GM12878 (cell line): Measurements from ENCODE around the gene LDB3. TPM values are rescaled to one million over a fixed set of nuclear protein-coding genes. Genes with fewer than 3 reads are reported as not detected.

Experiments used
- ATAC-seq: fragments of 200-7000 bp; cut with Tn5 transposase; 3 replicates; pipeline ENCODE4 v1.9.1; 2020; ENCODE audit warnings: mild to moderate bottlenecking, moderate library complexity
- BruUV-seq: library from RNA; stranded (reverse); fragments of 400-500 nt; replicated peaks from 2 replicates; lab custom pipeline; 2021; lab: Mats Ljungman, UMichigan
- CTCF ChIA-PET: fragments of 300-600 bp; sonication (Branson Sonifier 250); formaldehyde crosslinking; extraction: SDS; loops from one replicate; lab custom pipeline; 2021; ENCODE audit warnings: inconsistent platforms; lab: Yijun Ruan, JAX
- POLR2A ChIA-PET: fragments of 350-600 bp; formaldehyde crosslinking; extraction: SDS; loops from one replicate; lab custom pipeline; 2021; ENCODE audit warnings: inconsistent platforms; lab: Charles Lee
- RAD21 ChIA-PET: fragments of 300-600 bp; sonication (Branson Sonifier 250); formaldehyde crosslinking; loops from one replicate; lab custom pipeline; 2023; ENCODE audit warnings: antibody characterized with exemption; ENCODE audit not compliant: unreplicated experiment; lab: Charles Lee
- SMC1A ChIA-PET: fragments of 300-600 bp; sonication (Branson Sonifier 250); formaldehyde crosslinking; loops from one replicate; lab custom pipeline; 2023; ENCODE audit not compliant: unreplicated experiment, uncharacterized antibody; lab: Charles Lee
- DNase-seq: peaks from one replicate; pipeline ENCODE4 v3.0.0-alpha.2; 2011; ENCODE audit warnings: low read depth, low spot score
- FAIRE-seq: peaks from 3 replicates; lab custom pipeline; 2011; peaks lifted over from hg19 to GRCh38; lab: Jason Lieb, UNC
- H2AFZ ChIP-seq: 2 replicates; pipeline ENCODE4 v1.6.0; 2011; ENCODE audit warnings: low read depth, low read length, control low read depth; ENCODE audit not compliant: control insufficient read depth
- H3K27ac ChIP-seq: 2 replicates; pipeline ENCODE4 v1.5.1; 2011; ENCODE audit warnings: control low read depth; ENCODE audit not compliant: control insufficient read depth, insufficient read depth
- H3K27me3 ChIP-seq, 2 experiments: replicated peaks in 1 of 2; 2 replicates each; pipeline versions ENCODE4 v1.6.0 to v1.6.1; 2011; ENCODE audit warnings: low read length in 1 of 2; ENCODE audit not compliant: control insufficient read depth in 2 of 2, insufficient read depth in 2 of 2
- H3K36me3 ChIP-seq, 2 experiments: 2 replicates each; pipeline ENCODE4 v1.5.1; 2011; ENCODE audit warnings: low read length in 1 of 2; ENCODE audit not compliant: control insufficient read depth in 2 of 2, insufficient read depth in 2 of 2
- H3K4me1 ChIP-seq: 2 replicates; pipeline ENCODE4 v1.6.1; 2011; ENCODE audit warnings: mild to moderate bottlenecking, low read length, moderate library complexity, mixed read lengths; ENCODE audit not compliant: control insufficient read depth, insufficient read depth
- H3K4me2 ChIP-seq: 2 replicates; pipeline ENCODE4 v1.6.0; 2011; ENCODE audit warnings: control low read depth; ENCODE audit not compliant: control insufficient read depth, insufficient read depth
- H3K4me3 ChIP-seq: fragments of 200-600 bp; sonication (generic); 2 replicates; pipeline ENCODE4 v1.5.1; 2016
- H3K79me2 ChIP-seq: 2 replicates; pipeline ENCODE4 v1.6.0; 2011; ENCODE audit warnings: low read length; ENCODE audit not compliant: control insufficient read depth, insufficient read depth
- H3K9ac ChIP-seq: 2 replicates; pipeline ENCODE4 v1.8.0; 2011; ENCODE audit warnings: low read length, control low read depth, mixed read lengths; ENCODE audit not compliant: control insufficient read depth, insufficient read depth
- H3K9me3 ChIP-seq: replicated peaks from 3 replicates; pipeline ENCODE4 v1.5.1; 2011; ENCODE audit warnings: mild to moderate bottlenecking, low read length; ENCODE audit not compliant: control insufficient read depth, insufficient read depth
- H4K20me1 ChIP-seq: 2 replicates; pipeline ENCODE4 v1.6.0; 2011; ENCODE audit not compliant: control insufficient read depth, insufficient read depth
- FOXM1 ChIP-seq: IDR thresholded peaks from 2 replicates; pipeline ENCODE4 v1.6.1; 2012; ENCODE audit warnings: low read depth, mild to moderate bottlenecking, inconsistent platforms, low read length, moderate library complexity
- GABPA ChIP-seq: IDR thresholded peaks from 2 replicates; pipeline ENCODE4 v1.6.1; 2014; ENCODE audit warnings: antibody characterized with exemption, low read depth, mild to moderate bottlenecking, inconsistent platforms
- HDAC6 ChIP-seq: fragments of 200-600 bp; sonication (generic); IDR thresholded peaks from one replicate; pipeline ENCODE4 v1.8.0; 2017; ENCODE audit warnings: antibody characterized with exemption; ENCODE audit not compliant: unreplicated experiment
- MEF2B ChIP-seq: fragments of 450-650 bp; IDR thresholded peaks from 2 replicates; pipeline ENCODE4 v1.6.1; 2018; ENCODE audit warnings: mild to moderate bottlenecking, moderate library complexity; ENCODE audit not compliant: partially characterized antibody, poor library complexity, severe bottlenecking
- PAX8 ChIP-seq: fragments of 450-650 bp; IDR thresholded peaks from 2 replicates; pipeline ENCODE4 v1.6.1; 2017; ENCODE audit warnings: mild to moderate bottlenecking, moderate library complexity
- RB1 ChIP-seq: fragments of 450-650 bp; formaldehyde crosslinking; IDR thresholded peaks from 2 replicates; pipeline ENCODE4 v1.6.1; 2017; ENCODE audit warnings: mild to moderate bottlenecking, borderline replicate concordance
- RFX5 ChIP-seq: IDR thresholded peaks from 2 replicates; pipeline ENCODE4 v1.6.1; 2011; ENCODE audit warnings: low read depth, low read length, improper control_type of control experiment
- SMC3 ChIP-seq: IDR thresholded peaks from 2 replicates; pipeline ENCODE4 v1.6.1; 2011; ENCODE audit warnings: low read length, improper control_type of control experiment, borderline replicate concordance
- WGBS: methylation state at CpG from one replicate; pipeline ENCODE4 v1.1.6; 2016; ENCODE audit warnings: low lambda C conversion rate; ENCODE audit not compliant: insufficient replicate concordance, insufficient coverage; ENCODE audit errors: missing lambda C conversion rate; 5-methylcytosine and 5-hydroxymethylcytosine counted together
- in situ Hi-C: fragments of 300-500 bp; cut with MboI; formaldehyde crosslinking; loops from 9 replicates; pipeline ENCODE4 v1.14.3; 2018; ENCODE audit warnings: mixed read lengths
- intact Hi-C: fragments of 100-400 bp; cut with micrococcal nuclease; formaldehyde crosslinking; loops from one replicate; pipeline ENCODE4 v1.14.2; 2022; ENCODE audit not compliant: unreplicated experiment
- polyA plus RNA-seq, 11 experiments: library from polyadenylated mRNA; depleted of rRNA in 4 of 11; unstranded in 6 of 11; stranded (reverse) in 5 of 11; fragments of >200 nt; fragmentation: Nextera tagmentation in 4 of 11; fragmentation: Illumina TruSeq in 1 of 11; extraction: Ambion mirVana in 4 of 11; extraction: Trizol in 1 of 11; gene quantifications; 1 replicate in 1 of 11; 2 replicates in 10 of 11; pipeline versions ENCODE4 v1.2.1 to v1.2.3, GENCODE V29; 2011 to 2016; ENCODE audit warnings: inconsistent platforms in 2 of 11, missing spikeins in 2 of 11, low read depth in 1 of 11
- total RNA-seq, 4 experiments: library from RNA; depleted of rRNA in 3 of 4; stranded (reverse); fragments of >200 nt in 3 of 4; fragmentation: Illumina TruSeq in 1 of 4; extraction: Trizol in 1 of 4; gene quantifications; 2 replicates each; pipeline versions ENCODE4 v1.2.1 to v1.2.3, GENCODE V29; 2013 to 2021
- TF ChIP-seq, protein P1 (sequence below): fragments of 450-650 bp; formaldehyde crosslinking; IDR thresholded peaks from 2 replicates; pipeline ENCODE4 v1.4.0; 2022; ENCODE audit warnings: mild to moderate bottlenecking, moderate library complexity
- TF ChIP-seq, protein P2 (sequence below): IDR thresholded peaks from 2 replicates; pipeline ENCODE4 v1.6.1; 2011; ENCODE audit warnings: mild to moderate bottlenecking, low read depth, low read length, moderate library complexity; ENCODE audit not compliant: insufficient replicate concordance
- TF ChIP-seq, protein P3 (sequence below): fragments of 150-350 bp; IDR thresholded peaks from 2 replicates; pipeline ENCODE4 v1.6.1; 2016; ENCODE audit warnings: low read depth, low read length

LDB3 gene
- total and polyA plus RNA-seq, 10 of the 15 experiments (the other 5 are each of a cell fraction or from before 2014, with no cell fraction given), result 0.02 to 0.07 (median 0.04) TPM; not detected in 1

DNA sequence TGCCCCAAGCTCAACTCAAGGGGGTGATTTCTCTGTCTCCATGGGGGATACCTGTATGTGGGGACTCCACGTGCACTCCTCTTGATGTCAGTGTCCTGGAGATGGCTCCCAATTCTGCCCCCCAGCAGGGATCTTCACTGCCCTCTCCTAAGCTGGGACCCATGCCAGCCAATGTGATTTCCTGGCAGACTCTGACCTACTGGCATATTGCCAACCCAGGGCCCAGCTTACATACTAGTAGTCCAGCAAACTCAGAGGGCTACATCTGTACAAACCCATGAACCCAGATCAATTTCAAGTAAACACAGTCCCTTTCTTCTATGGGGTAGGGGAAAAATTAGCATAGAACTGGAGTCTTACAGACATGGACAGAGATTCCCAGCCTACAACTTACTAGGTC lies 61.9 kb downstream of the LDB3 start:
- no peak for FAIRE-seq
- BruUV-seq, result no TSS peak
- WGBS, result 0% methylated on average over 1 of the region's 1 CpG
- ChIA-PET CTCF (no interaction called here), RAD21 (no interaction called here)
- H3K4me3 ChIP-seq, result no peak overlapping the region
- no peak overlapping the region for H2AFZ ChIP-seq
- TF ChIP-seq, protein P1, sequence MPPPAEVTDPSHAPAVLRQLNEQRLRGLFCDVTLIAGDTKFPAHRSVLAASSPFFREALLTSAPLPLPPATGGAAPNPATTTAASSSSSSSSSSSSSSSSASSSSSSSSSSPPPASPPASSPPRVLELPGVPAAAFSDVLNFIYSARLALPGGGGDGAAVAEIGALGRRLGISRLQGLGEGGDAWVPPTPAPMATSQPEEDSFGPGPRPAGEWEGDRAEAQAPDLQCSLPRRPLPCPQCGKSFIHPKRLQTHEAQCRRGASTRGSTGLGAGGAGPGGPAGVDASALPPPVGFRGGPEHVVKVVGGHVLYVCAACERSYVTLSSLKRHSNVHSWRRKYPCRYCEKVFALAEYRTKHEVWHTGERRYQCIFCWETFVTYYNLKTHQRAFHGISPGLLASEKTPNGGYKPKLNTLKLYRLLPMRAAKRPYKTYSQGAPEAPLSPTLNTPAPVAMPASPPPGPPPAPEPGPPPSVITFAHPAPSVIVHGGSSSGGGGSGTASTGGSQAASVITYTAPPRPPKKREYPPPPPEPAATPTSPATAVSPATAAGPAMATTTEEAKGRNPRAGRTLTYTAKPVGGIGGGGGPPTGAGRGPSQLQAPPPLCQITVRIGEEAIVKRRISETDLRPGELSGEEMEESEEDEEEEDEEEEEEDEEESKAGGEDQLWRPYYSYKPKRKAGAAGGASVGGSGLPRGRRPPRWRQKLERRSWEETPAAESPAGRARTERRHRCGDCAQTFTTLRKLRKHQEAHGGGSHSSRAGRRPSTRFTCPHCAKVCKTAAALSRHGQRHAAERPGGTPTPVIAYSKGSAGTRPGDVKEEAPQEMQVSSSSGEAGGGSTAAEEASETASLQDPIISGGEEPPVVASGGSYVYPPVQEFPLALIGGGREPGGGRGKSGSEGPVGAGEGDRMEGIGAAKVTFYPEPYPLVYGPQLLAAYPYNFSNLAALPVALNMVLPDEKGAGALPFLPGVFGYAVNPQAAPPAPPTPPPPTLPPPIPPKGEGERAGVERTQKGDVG (CRISPR knock-in tag), result no peak
- TF ChIP-seq, protein P2, sequence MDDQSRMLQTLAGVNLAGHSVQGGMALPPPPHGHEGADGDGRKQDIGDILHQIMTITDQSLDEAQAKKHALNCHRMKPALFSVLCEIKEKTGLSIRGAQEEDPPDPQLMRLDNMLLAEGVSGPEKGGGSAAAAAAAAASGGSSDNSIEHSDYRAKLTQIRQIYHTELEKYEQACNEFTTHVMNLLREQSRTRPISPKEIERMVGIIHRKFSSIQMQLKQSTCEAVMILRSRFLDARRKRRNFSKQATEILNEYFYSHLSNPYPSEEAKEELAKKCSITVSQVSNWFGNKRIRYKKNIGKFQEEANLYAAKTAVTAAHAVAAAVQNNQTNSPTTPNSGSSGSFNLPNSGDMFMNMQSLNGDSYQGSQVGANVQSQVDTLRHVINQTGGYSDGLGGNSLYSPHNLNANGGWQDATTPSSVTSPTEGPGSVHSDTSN, result no peak
- no peak for TF ChIP-seq HDAC6
- TF ChIP-seq, protein P3, sequence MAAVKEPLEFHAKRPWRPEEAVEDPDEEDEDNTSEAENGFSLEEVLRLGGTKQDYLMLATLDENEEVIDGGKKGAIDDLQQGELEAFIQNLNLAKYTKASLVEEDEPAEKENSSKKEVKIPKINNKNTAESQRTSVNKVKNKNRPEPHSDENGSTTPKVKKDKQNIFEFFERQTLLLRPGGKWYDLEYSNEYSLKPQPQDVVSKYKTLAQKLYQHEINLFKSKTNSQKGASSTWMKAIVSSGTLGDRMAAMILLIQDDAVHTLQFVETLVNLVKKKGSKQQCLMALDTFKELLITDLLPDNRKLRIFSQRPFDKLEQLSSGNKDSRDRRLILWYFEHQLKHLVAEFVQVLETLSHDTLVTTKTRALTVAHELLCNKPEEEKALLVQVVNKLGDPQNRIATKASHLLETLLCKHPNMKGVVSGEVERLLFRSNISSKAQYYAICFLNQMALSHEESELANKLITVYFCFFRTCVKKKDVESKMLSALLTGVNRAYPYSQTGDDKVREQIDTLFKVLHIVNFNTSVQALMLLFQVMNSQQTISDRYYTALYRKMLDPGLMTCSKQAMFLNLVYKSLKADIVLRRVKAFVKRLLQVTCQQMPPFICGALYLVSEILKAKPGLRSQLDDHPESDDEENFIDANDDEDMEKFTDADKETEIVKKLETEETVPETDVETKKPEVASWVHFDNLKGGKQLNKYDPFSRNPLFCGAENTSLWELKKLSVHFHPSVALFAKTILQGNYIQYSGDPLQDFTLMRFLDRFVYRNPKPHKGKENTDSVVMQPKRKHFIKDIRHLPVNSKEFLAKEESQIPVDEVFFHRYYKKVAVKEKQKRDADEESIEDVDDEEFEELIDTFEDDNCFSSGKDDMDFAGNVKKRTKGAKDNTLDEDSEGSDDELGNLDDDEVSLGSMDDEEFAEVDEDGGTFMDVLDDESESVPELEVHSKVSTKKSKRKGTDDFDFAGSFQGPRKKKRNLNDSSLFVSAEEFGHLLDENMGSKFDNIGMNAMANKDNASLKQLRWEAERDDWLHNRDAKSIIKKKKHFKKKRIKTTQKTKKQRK, result no peak
- no peak for TF ChIP-seq PAX8
- no peak for TF ChIP-seq RB1
- TF ChIP-seq MEF2B, result no peak
- TF ChIP-seq GABPA, result no peak
- no peak for TF ChIP-seq FOXM1
- no peak for TF ChIP-seq RFX5
- no peak for TF ChIP-seq SMC3
- TF ChIP-seq, all 136 proteins: peak for 0
- H3K27ac ChIP-seq, result no peak overlapping the region
- no peak for ATAC-seq
- H4K20me1 ChIP-seq, result no peaks in the 10 kb centered on the region
- no peaks in the 10 kb centered on the region; a peak in 1 of 4 replicates for H3K27me3 ChIP-seq
- H3K4me1 ChIP-seq, result peaks cover 9% of the 10 kb centered on the region; the same call in 1 of the 2 replicates
- H3K36me3 ChIP-seq, result no peaks in the 10 kb centered on the region
- no peak for DNase-seq
- H3K4me2 ChIP-seq, result no peak overlapping the region
- in situ Hi-C loops, result no loop called here
- ChIA-PET POLR2A (no interaction called here), SMC1A (no interaction called here)
- H3K9ac ChIP-seq, result no peak overlapping the region
- no peaks in the 10 kb centered on the region for H3K79me2 ChIP-seq
- intact Hi-C loops, result no loop called here
- no peaks in the 10 kb centered on the region; the same call in 2 of the 3 replicates for H3K9me3 ChIP-seq
